CD14-positive monocyte (primary cell): Measurements from ENCODE around the gene ASF1A. TPM values are rescaled to one million over a fixed set of nuclear protein-coding genes. Genes with fewer than 3 reads are reported as not detected.
A peak's percentile ranks its signal among the peaks of the same experiment; 100 is the strongest.

Experiments
- DNase-seq, 3 donors: peaks; one replicate each; pipeline ENCODE4 v3.0.0-alpha.2; 2011 to 2022
- H2AFZ ChIP-seq: 2 replicates; pipeline ENCODE4 v1.6.0; 2012; ENCODE audit warnings: mild to moderate bottlenecking, low read depth, low read length, inconsistent platforms; ENCODE audit not compliant: insufficient read depth, poor library complexity, severe bottlenecking
- H3K27ac ChIP-seq, 2 donors: 1 replicate in 1 of 2; 2 replicates in 1 of 2; pipeline ENCODE4 v1.5.1; 2012 to 2013; ENCODE audit warnings: low read length in 2 of 2, control low read depth in 1 of 2, inconsistent platforms in 1 of 2, low read depth in 1 of 2, mild to moderate bottlenecking in 1 of 2
- H3K27me3 ChIP-seq, 2 donors: one replicate each; pipeline versions ENCODE4 v1.6.0 to v1.6.1; 2011 to 2013; ENCODE audit warnings: low read length in 2 of 2; ENCODE audit not compliant: control insufficient read depth in 2 of 2, insufficient read depth in 2 of 2
- H3K36me3 ChIP-seq, 2 donors: replicated peaks in 1 of 2; 1 replicate in 1 of 2; 2 replicates in 1 of 2; pipeline versions ENCODE4 v1.5.1 to v1.6.1; 2012 to 2013; ENCODE audit warnings: low read length in 2 of 2, control low read depth in 1 of 2, inconsistent platforms in 1 of 2, mild to moderate bottlenecking in 1 of 2; ENCODE audit not compliant: insufficient read depth in 2 of 2, control insufficient read depth in 1 of 2
- H3K4me1 ChIP-seq, 2 donors: 1 replicate in 1 of 2; 2 replicates in 1 of 2; pipeline versions ENCODE4 v1.5.1 to v1.6.1; 2012 to 2013; ENCODE audit warnings: low read length in 2 of 2, control low read depth in 1 of 2, inconsistent platforms in 1 of 2, mild to moderate bottlenecking in 1 of 2, moderate library complexity in 1 of 2; ENCODE audit not compliant: insufficient read depth in 2 of 2, control insufficient read depth in 1 of 2
- H3K4me2 ChIP-seq: replicated peaks from 2 replicates; pipeline ENCODE3; 2012; ENCODE audit warnings: low read length, moderate library complexity, mild to moderate bottlenecking; ENCODE audit not compliant: poor library complexity, severe bottlenecking; ENCODE audit errors: extremely low read depth
- H3K4me3 ChIP-seq, 3 experiments: fragments of 200-600 bp in 1 of 3; sonication (generic) in 1 of 3; replicated peaks in 1 of 3; 1 replicate in 2 of 3; 2 replicates in 1 of 3; pipeline ENCODE4 v1.5.1; 2011 to 2013; ENCODE audit warnings: low read length in 3 of 3, mild to moderate bottlenecking in 3 of 3, control low read depth in 2 of 3, low read depth in 2 of 3, inconsistent platforms in 1 of 3, moderate library complexity in 1 of 3
- H3K79me2 ChIP-seq: 2 replicates; pipeline ENCODE4 v1.6.0; 2012; ENCODE audit warnings: mild to moderate bottlenecking, control low read depth, inconsistent platforms, low read length, moderate library complexity; ENCODE audit not compliant: insufficient read depth
- H3K9ac ChIP-seq: 2 replicates; pipeline ENCODE4 v1.6.0; 2017; ENCODE audit warnings: low read length, mild to moderate bottlenecking; ENCODE audit not compliant: insufficient read depth, poor library complexity, severe bottlenecking
- H3K9me3 ChIP-seq, 2 donors: replicated peaks in 1 of 2; 1 replicate in 1 of 2; 2 replicates in 1 of 2; pipeline versions ENCODE4 v1.5.1 to v1.6.1; 2012 to 2013; ENCODE audit warnings: low read length in 2 of 2, control low read depth in 1 of 2; ENCODE audit not compliant: control insufficient read depth in 1 of 2, insufficient read depth in 1 of 2
- H4K20me1 ChIP-seq: 2 replicates; pipeline ENCODE4 v1.6.0; 2012; ENCODE audit warnings: mild to moderate bottlenecking, low read length, control low read depth, moderate library complexity; ENCODE audit not compliant: insufficient read depth
- H3K27ac Mint-ChIP-seq, 7 donors: one replicate each; pipeline ENCODE4 v1.8.0; 2020; ENCODE audit warnings: mild to moderate bottlenecking in 7 of 7, mixed read lengths in 7 of 7, moderate library complexity in 6 of 7, inconsistent platforms in 2 of 7
- H3K27me3 Mint-ChIP-seq, 3 donors: one replicate each; pipeline ENCODE4 v1.8.0; 2021 to 2022; ENCODE audit warnings: low read depth in 3 of 3, mild to moderate bottlenecking in 3 of 3, mixed read lengths in 3 of 3, moderate library complexity in 3 of 3, inconsistent platforms in 1 of 3
- H3K36me3 Mint-ChIP-seq, 2 donors: one replicate each; pipeline ENCODE4 v1.8.0; 2020; ENCODE audit warnings: mixed read lengths in 2 of 2, inconsistent platforms in 1 of 2, mild to moderate bottlenecking in 1 of 2
- H3K4me1 Mint-ChIP-seq: one replicate; pipeline ENCODE4 v1.8.0; 2020; ENCODE audit warnings: mild to moderate bottlenecking, mixed read lengths
- H3K4me3 Mint-ChIP-seq, 2 donors: one replicate each; pipeline ENCODE4 v1.8.0; 2020; ENCODE audit warnings: mild to moderate bottlenecking in 2 of 2, mixed read lengths in 2 of 2, moderate library complexity in 1 of 2
- H3K9me3 Mint-ChIP-seq, 7 donors: one replicate each; pipeline ENCODE4 v1.8.0; 2020 to 2022; ENCODE audit warnings: mixed read lengths in 7 of 7, mild to moderate bottlenecking in 6 of 7, moderate library complexity in 6 of 7, inconsistent platforms in 2 of 7
- CTCF ChIP-seq: fragments of 200-600 bp; IDR thresholded peaks from one replicate; pipeline ENCODE4 v1.8.0; 2022; ENCODE audit warnings: antibody characterized with exemption, mild to moderate bottlenecking
- WGBS: methylation state at CpG from one replicate; pipeline ENCODE4 v1.1.5; 2013; ENCODE audit warnings: missing lambda C conversion rate; ENCODE audit not compliant: insufficient coverage; 5-methylcytosine and 5-hydroxymethylcytosine counted together
- intact Hi-C, 2 donors: fragments of 100-400 bp; cut with micrococcal nuclease; formaldehyde crosslinking; loops; one replicate each; pipeline versions ENCODE4 v1.15.0 to v1.15.1; 2023
- polyA plus RNA-seq, 3 donors: library from polyadenylated mRNA; depleted of rRNA in 1 of 3; unstranded in 2 of 3; stranded (reverse) in 1 of 3; fragments of 300-500 nt in 2 of 3; fragments of >200 nt in 1 of 3; fragmentation: Illumina TruSeq in 2 of 3; gene quantifications; 1 replicate in 2 of 3; 2 replicates in 1 of 3; pipeline ENCODE4 v1.2.3, GENCODE V29; 2012 to 2021

The ASF1A gene
- polyA plus RNA-seq, 3 donors: 3.1 to 14.4 (median 10.5) TPM

- peaks cover 31% of the 10 kb centered on the region for H3K4me1 Mint-ChIP-seq
- Histone ChIP-seq H3K36me3 (peaks cover 0 to 20% of the 10 kb centered on the region in 2 donors), H3K27me3 (no peaks in the 10 kb centered on the region), H3K4me2 (no peak overlapping the region), H3K9me3 (peaks cover 0 to 11% of the 10 kb centered on the region in 2 donors), H3K4me1 (peaks cover 7 to 9% of the 10 kb centered on the region in 2 donors), H3K4me3 (no peak overlapping the region), H3K9ac (no peak overlapping the region), H4K20me1 (peaks cover 69% of the 10 kb centered on the region), H3K27ac (peak overlapping the region in 1 of 2 donors; percentile 14), H2AFZ (no peak overlapping the region), H3K79me2 (peaks cover 62% of the 10 kb centered on the region)
- intact Hi-C loops: no loop called here
- H3K27ac Mint-ChIP-seq: peak overlapping the region in 4 of 7 donors; percentile 30 to 83 (median 58)
- H3K36me3 Mint-ChIP-seq: peaks cover 15 to 23% of the 10 kb centered on the region in 2 donors
- H3K4me3 Mint-ChIP-seq: no peak overlapping the region
- 100% methylated on average over 1 of the region's 3 CpGs for WGBS
- peak in 1 of 3 donors; percentile 5 for DNase-seq
- no peaks in the 10 kb centered on the region for H3K27me3 Mint-ChIP-seq
- peaks cover 0 to 5% (median 2%) of the 10 kb centered on the region in 7 donors for H3K9me3 Mint-ChIP-seq
- no peak for TF ChIP-seq CTCF
These were observed 34.4 kb upstream of the ASF1A start for GRCh38 chr6:118859517-118860064.

GRCh38 chr6:118860363-118860762 is 33.6 kb upstream of the ASF1A start:
- no peak for TF ChIP-seq CTCF
- no peak for DNase-seq
- no peak overlapping the region for H3K9ac ChIP-seq
- peaks cover 70% of the 10 kb centered on the region for H4K20me1 ChIP-seq
- no peak overlapping the region for H2AFZ ChIP-seq
- peaks cover 0 to 16% of the 10 kb centered on the region in 2 donors for H3K36me3 ChIP-seq
- peak overlapping the region in 2 of 7 donors; percentile 20 to 46 for H3K27ac Mint-ChIP-seq
- peaks cover 62% of the 10 kb centered on the region for H3K79me2 ChIP-seq
- H3K4me3 Mint-ChIP-seq: no peak overlapping the region
- peaks cover 0 to 5% (median 2%) of the 10 kb centered on the region in 7 donors for H3K9me3 Mint-ChIP-seq
- H3K36me3 Mint-ChIP-seq: peaks cover 15 to 23% of the 10 kb centered on the region in 2 donors
- H3K4me1 ChIP-seq: peaks cover 11 to 15% of the 10 kb centered on the region in 2 donors
- intact Hi-C loops: no loop called here
- no peak overlapping the region for H3K4me2 ChIP-seq
- peaks cover 0 to 11% of the 10 kb centered on the region in 2 donors for H3K9me3 ChIP-seq
- no peaks in the 10 kb centered on the region for H3K27me3 ChIP-seq
- H3K4me3 ChIP-seq: no peak overlapping the region
- H3K27me3 Mint-ChIP-seq: no peaks in the 10 kb centered on the region
- WGBS: no CpG with 5 or more reads among the region's 1 CpG
- no peak overlapping the region for H3K27ac ChIP-seq
- peaks cover 39% of the 10 kb centered on the region for H3K4me1 Mint-ChIP-seq
